B cell (primary cell): ENCODE results near the gene ADAMTS8. TPM values are rescaled to one million over a fixed set of nuclear protein-coding genes. Genes with fewer than 3 reads are reported as not detected.

Source experiments
- ATAC-seq: fragments of 200-7000 bp; cut with Tn5 transposase; one replicate; pipeline ENCODE4 v1.10.0; 2021; ENCODE audit warnings: low read depth, mild to moderate bottlenecking, moderate number of reproducible peaks, moderate library complexity
- CTCF ChIA-PET: fragments of 350-600 bp; sonication (Branson Sonifier 250); formaldehyde crosslinking; loops from one replicate; lab custom pipeline; 2021; ENCODE audit warnings: antibody characterized with exemption, inconsistent platforms; lab: Charles Lee
- POLR2A ChIA-PET: fragments of 350-600 bp; sonication (Branson Sonifier 250); formaldehyde crosslinking; loops from one replicate; lab custom pipeline; 2021; ENCODE audit warnings: antibody characterized with exemption; lab: Charles Lee
- DNase-seq: peaks from one replicate; pipeline ENCODE4 v3.0.0; 2013
- H2AFZ ChIP-seq: 2 replicates; pipeline ENCODE4 v1.6.1; 2012; ENCODE audit warnings: mild to moderate bottlenecking, low read depth, low read length; ENCODE audit not compliant: insufficient read depth, poor library complexity, severe bottlenecking
- H3K27ac ChIP-seq, 2 donors: 1 replicate in 1 of 2; 2 replicates in 1 of 2; pipeline ENCODE4 v1.5.1; 2012 to 2013; ENCODE audit warnings: low read length in 2 of 2, mild to moderate bottlenecking in 2 of 2, moderate library complexity in 1 of 2
- H3K27me3 ChIP-seq, 4 experiments: fragments of 200-600 bp in 1 of 4; sonication (generic) in 1 of 4; replicated peaks in 1 of 4; 1 replicate in 2 of 4; 2 replicates in 2 of 4; pipeline versions ENCODE4 v1.6.1 to v1.7.0; 2013 to 2016; ENCODE audit warnings: low read length in 3 of 4, mild to moderate bottlenecking in 2 of 4, mixed read lengths in 1 of 4, moderate library complexity in 1 of 4; ENCODE audit not compliant: insufficient read depth in 4 of 4, control insufficient read depth in 3 of 4; ENCODE audit errors: control extremely low read depth in 1 of 4
- H3K36me3 ChIP-seq, 2 experiments: replicated peaks in 1 of 2; 1 replicate in 1 of 2; 2 replicates in 1 of 2; pipeline versions ENCODE4 v1.6.1 to v1.7.1; 2013; ENCODE audit warnings: low read length in 1 of 2; ENCODE audit not compliant: insufficient read depth in 2 of 2, control insufficient read depth in 1 of 2; ENCODE audit errors: control extremely low read depth in 1 of 2, extremely low read depth in 1 of 2
- H3K4me1 ChIP-seq, 2 donors: fragments of 200-600 bp in 1 of 2; sonication (generic) in 1 of 2; 1 replicate in 1 of 2; 2 replicates in 1 of 2; pipeline versions ENCODE4 v1.5.1 to v1.6.1; 2013 to 2017; ENCODE audit warnings: low read length in 2 of 2; ENCODE audit not compliant: control insufficient read depth in 2 of 2, insufficient read depth in 2 of 2
- H3K4me2 ChIP-seq: replicated peaks from 2 replicates; pipeline ENCODE3; 2012; ENCODE audit warnings: mild to moderate bottlenecking, low read depth, low read length; ENCODE audit not compliant: poor library complexity, severe bottlenecking
- H3K4me3 ChIP-seq, 5 experiments: fragments of 200-600 bp in 1 of 5; sonication (generic) in 1 of 5; 1 replicate in 3 of 5; 2 replicates in 2 of 5; pipeline versions ENCODE4 v1.5.1 to v1.7.0; 2011 to 2016; ENCODE audit warnings: low read length in 4 of 5, mild to moderate bottlenecking in 4 of 5, low read depth in 2 of 5, control low read depth in 1 of 5, moderate library complexity in 1 of 5; ENCODE audit not compliant: insufficient read depth in 1 of 5; ENCODE audit errors: control extremely low read depth in 1 of 5, extremely low read depth in 1 of 5
- H3K79me2 ChIP-seq: fragments of 200-600 bp; sonication (generic); one replicate; pipeline ENCODE4 v1.6.0; 2016; ENCODE audit warnings: low read length; ENCODE audit not compliant: control insufficient read depth, insufficient read depth
- H3K9ac ChIP-seq: fragments of 200-600 bp; sonication (generic); 2 replicates; pipeline ENCODE4 v1.6.1; 2017; ENCODE audit warnings: mild to moderate bottlenecking, low read length, moderate library complexity
- H3K9me3 ChIP-seq, 3 donors: one replicate each; pipeline versions ENCODE4 v1.6.1 to v1.7.1; 2013; ENCODE audit warnings: low read length in 2 of 3; ENCODE audit not compliant: control insufficient read depth in 2 of 3, insufficient read depth in 1 of 3; ENCODE audit errors: control extremely low read depth in 1 of 3
- H4K20me1 ChIP-seq: 2 replicates; pipeline ENCODE4 v1.6.0; 2012; ENCODE audit warnings: mild to moderate bottlenecking, low read length; ENCODE audit not compliant: insufficient read depth, control insufficient read depth, poor library complexity, severe bottlenecking
- H3K27ac Mint-ChIP-seq: one replicate; pipeline ENCODE4 v1.8.0; 2021; ENCODE audit warnings: mixed read lengths
- H3K27me3 Mint-ChIP-seq: one replicate; pipeline ENCODE4 v1.8.0; 2021; ENCODE audit warnings: mixed read lengths
- H3K4me1 Mint-ChIP-seq: one replicate; pipeline ENCODE4 v1.8.0; 2021; ENCODE audit warnings: mixed read lengths
- H3K4me3 Mint-ChIP-seq: one replicate; pipeline ENCODE4 v1.8.0; 2021; ENCODE audit warnings: mixed read lengths
- H3K9me3 Mint-ChIP-seq: one replicate; pipeline ENCODE4 v1.8.0; 2022; ENCODE audit warnings: mixed read lengths; ENCODE audit not compliant: insufficient read depth
- EZH2 ChIP-seq: IDR thresholded peaks from 2 replicates; pipeline ENCODE4 v1.6.1; 2012; ENCODE audit warnings: borderline replicate concordance, low read depth, mild to moderate bottlenecking, moderate library complexity, low read length; ENCODE audit not compliant: insufficient read depth, poor library complexity, severe bottlenecking
- WGBS: methylation state at CpG from one replicate; pipeline ENCODE4 v1.1.5; 2013; ENCODE audit warnings: missing lambda C conversion rate; ENCODE audit not compliant: insufficient coverage; 5-methylcytosine and 5-hydroxymethylcytosine counted together
- intact Hi-C: fragments of 100-400 bp; cut with micrococcal nuclease; formaldehyde crosslinking; loops from one replicate; pipeline ENCODE4 v1.10.0; 2022
- polyA plus RNA-seq: library from polyadenylated mRNA; depleted of rRNA; stranded (reverse); fragments of >200 nt; gene quantifications from 2 replicates; pipeline ENCODE4 v1.2.3, GENCODE V29; 2012
- total RNA-seq, 2 donors: library from RNA; stranded (reverse); fragments of 120-200 nt in 1 of 2; gene quantifications; 1 replicate in 1 of 2; 2 replicates in 1 of 2; pipeline versions ENCODE4 v1.2.3 to v1.2.4, GENCODE V29; 2013 to 2022
- TF ChIP-seq, protein P1 (sequence below): fragments of 200-600 bp; IDR thresholded peaks from one replicate; pipeline ENCODE4 v1.8.0; 2022; ENCODE audit warnings: antibody characterized with exemption, mild to moderate bottlenecking

Gene ADAMTS8
- total and polyA plus RNA-seq, 2 donors (not counting 1 experiment from before 2014, with no cell fraction given) = not detected

DNA sequence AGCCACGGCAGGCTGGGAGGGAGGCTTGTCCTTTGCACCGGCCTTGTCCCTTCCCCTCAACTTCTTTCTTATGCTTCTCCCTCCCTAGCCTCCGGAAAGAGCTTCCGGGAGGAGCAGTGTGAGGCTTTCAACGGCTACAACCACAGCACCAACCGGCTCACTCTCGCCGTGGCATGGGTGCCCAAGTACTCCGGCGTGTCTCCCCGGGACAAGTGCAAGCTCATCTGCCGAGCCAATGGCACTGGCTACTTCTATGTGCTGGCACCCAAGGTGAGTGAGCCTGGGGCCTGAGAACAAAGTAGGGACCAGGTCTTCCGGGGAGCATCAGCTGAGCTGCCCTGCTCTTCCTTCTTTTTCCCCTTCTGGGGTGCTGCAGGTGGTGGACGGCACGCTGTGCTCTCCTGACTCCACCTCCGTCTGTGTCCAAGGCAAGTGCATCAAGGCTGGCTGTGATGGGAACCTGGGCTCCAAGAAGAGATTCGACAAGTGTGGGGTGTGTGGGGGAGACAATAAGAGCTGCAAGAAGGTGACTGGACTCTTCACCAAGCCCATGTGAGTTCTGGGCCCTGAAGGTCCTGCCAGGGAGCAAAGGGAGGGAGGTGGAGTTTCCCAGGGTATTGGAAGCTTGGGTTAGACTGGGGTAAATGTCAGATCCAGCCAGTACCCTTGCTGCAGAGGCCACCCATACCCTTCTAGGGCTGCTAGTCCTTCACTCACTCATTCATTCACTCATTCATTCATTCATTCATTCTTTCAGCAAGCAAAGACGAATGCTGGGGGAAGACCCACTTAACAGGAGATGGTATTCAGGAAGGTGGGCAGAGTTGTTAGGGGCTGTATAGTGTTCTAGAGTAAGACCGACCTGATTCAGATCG is 42.7 kb upstream of the ADAMTS8 start:
- no peaks in the 10 kb centered on the region for H3K27me3 ChIP-seq
- H4K20me1 ChIP-seq = no peaks in the 10 kb centered on the region
- DNase-seq (no peak), ATAC-seq (no peak)
- H3K36me3 ChIP-seq = no peaks in the 10 kb centered on the region
- intact Hi-C loops = no loop called here
- POLR2A ChIA-PET = no interaction called here
- no peak overlapping the region for H3K4me2 ChIP-seq
- Mint-ChIP-seq H3K27ac (no peak overlapping the region), H3K9me3 (no peaks in the 10 kb centered on the region), H3K27me3 (peaks cover 4% of the 10 kb centered on the region), H3K4me1 (no peaks in the 10 kb centered on the region), H3K4me3 (no peak overlapping the region)
- H3K79me2 ChIP-seq = no peaks in the 10 kb centered on the region
- H3K4me3 ChIP-seq = no peak overlapping the region
- TF ChIP-seq, protein P1, sequence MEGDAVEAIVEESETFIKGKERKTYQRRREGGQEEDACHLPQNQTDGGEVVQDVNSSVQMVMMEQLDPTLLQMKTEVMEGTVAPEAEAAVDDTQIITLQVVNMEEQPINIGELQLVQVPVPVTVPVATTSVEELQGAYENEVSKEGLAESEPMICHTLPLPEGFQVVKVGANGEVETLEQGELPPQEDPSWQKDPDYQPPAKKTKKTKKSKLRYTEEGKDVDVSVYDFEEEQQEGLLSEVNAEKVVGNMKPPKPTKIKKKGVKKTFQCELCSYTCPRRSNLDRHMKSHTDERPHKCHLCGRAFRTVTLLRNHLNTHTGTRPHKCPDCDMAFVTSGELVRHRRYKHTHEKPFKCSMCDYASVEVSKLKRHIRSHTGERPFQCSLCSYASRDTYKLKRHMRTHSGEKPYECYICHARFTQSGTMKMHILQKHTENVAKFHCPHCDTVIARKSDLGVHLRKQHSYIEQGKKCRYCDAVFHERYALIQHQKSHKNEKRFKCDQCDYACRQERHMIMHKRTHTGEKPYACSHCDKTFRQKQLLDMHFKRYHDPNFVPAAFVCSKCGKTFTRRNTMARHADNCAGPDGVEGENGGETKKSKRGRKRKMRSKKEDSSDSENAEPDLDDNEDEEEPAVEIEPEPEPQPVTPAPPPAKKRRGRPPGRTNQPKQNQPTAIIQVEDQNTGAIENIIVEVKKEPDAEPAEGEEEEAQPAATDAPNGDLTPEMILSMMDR = no peak
- no peak for TF ChIP-seq EZH2
- no peaks in the 10 kb centered on the region for H3K9me3 ChIP-seq
- 95% methylated on average over 14 of the region's 20 CpGs for WGBS
- CTCF ChIA-PET = no interaction called here
- no peak overlapping the region for H3K27ac ChIP-seq
- no peak overlapping the region for H3K9ac ChIP-seq
- H3K4me1 ChIP-seq = no peaks in the 10 kb centered on the region
- no peak overlapping the region for H2AFZ ChIP-seq

DNA sequence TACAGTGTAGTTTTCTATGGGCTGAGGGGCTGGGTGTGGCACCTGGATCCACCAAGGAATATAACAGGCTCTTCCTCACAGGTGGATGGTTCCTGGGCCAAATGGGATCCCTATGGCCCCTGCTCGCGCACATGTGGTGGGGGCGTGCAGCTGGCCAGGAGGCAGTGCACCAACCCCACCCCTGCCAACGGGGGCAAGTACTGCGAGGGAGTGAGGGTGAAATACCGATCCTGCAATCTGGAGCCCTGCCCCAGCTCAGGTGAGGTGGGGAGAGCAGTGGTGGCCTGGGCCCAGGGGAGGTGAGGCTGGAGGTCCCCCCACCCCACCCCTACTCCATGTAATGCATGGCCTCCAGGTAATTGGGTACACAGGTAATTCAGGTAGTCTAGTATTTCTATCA is 40.8 kb upstream of the ADAMTS8 start:
- Histone ChIP-seq H2AFZ (no peak overlapping the region), H3K9me3 (no peaks in the 10 kb centered on the region), H3K9ac (no peak overlapping the region), H3K27ac (no peak overlapping the region), H3K36me3 (no peaks in the 10 kb centered on the region), H3K27me3 (no peaks in the 10 kb centered on the region), H4K20me1 (no peaks in the 10 kb centered on the region), H3K4me3 (no peak overlapping the region), H3K4me1 (no peaks in the 10 kb centered on the region), H3K4me2 (no peak overlapping the region), H3K79me2 (no peaks in the 10 kb centered on the region)
- no peaks in the 10 kb centered on the region for H3K9me3 Mint-ChIP-seq
- ATAC-seq = no peak
- TF ChIP-seq, protein P1 = no peak
- H3K27me3 Mint-ChIP-seq = peaks cover 4% of the 10 kb centered on the region
- no peak for DNase-seq
- H3K27ac Mint-ChIP-seq = no peak overlapping the region
- H3K4me1 Mint-ChIP-seq = no peaks in the 10 kb centered on the region
- POLR2A ChIA-PET = no interaction called here
- no CpG with 5 or more reads among the region's 6 CpGs for WGBS
- H3K4me3 Mint-ChIP-seq = no peak overlapping the region
- CTCF ChIA-PET = no interaction called here
- intact Hi-C loops = no loop called here
